ENCODE measurements around the gene LAMTOR1. TPM values are rescaled to one million over a fixed set of nuclear protein-coding genes. Genes with fewer than 3 reads are reported as not detected.

Gene LAMTOR1
- total RNA-seq, 2 experiments from 2014 or later = 61.8 to 64.1 TPM

DNA sequence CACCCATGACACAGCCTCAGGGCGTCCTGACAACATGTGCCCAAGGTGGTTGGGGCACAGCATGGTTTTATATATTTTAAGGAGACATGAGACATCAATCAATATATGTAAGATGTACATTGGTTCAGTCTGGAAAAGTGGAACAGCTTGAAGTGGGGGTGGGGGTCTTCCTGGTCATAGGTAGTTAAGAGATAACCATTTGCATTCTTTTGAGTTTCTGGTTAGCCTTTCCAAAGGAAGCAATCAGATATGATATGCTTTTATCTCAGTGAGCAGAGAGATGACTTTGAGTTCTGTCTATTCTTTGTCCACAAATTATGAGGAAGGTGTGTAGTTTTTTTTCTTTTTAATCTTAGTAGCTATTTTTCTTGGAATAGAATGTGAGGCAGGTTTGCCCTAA is 19.5 kb upstream of the LAMTOR1 start:
- no peaks in the 10 kb centered on the region for H3K79me2 ChIP-seq (ENCODE audit: insufficient read depth, low read depth, low read length)
- CTCF ChIA-PET (ENCODE audit: unreplicated experiment) = no interaction called here
- intact Hi-C loops (cut with micrococcal nuclease; ENCODE audit: unreplicated experiment) = no loop called here
- no peaks in the 10 kb centered on the region for H4K20me1 ChIP-seq (ENCODE audit: insufficient read depth, low read length)
- no peak overlapping the region for H2AFZ ChIP-seq (ENCODE audit: low read length)
- no peak for DNase-seq (ENCODE audit: low spot score)
- H3K27ac ChIP-seq (ENCODE audit: low read depth, low read length, poor library complexity, severe bottlenecking) = no peak overlapping the region
- no peaks in the 10 kb centered on the region for H3K36me3 ChIP-seq (ENCODE audit: insufficient read depth, low read length)
- no peak overlapping the region for H3K4me3 ChIP-seq (ENCODE audit: low read depth, low read length, poor library complexity, severe bottlenecking)
- no peaks in the 10 kb centered on the region for H3K4me1 ChIP-seq (ENCODE audit: insufficient read depth, low read length, poor library complexity, severe bottlenecking)
- H3K9me3 ChIP-seq (ENCODE audit: low read length) = peaks cover 20% of the 10 kb centered on the region
- POLR2A ChIA-PET = no interaction called here
- TF ChIP-seq, protein P1, sequence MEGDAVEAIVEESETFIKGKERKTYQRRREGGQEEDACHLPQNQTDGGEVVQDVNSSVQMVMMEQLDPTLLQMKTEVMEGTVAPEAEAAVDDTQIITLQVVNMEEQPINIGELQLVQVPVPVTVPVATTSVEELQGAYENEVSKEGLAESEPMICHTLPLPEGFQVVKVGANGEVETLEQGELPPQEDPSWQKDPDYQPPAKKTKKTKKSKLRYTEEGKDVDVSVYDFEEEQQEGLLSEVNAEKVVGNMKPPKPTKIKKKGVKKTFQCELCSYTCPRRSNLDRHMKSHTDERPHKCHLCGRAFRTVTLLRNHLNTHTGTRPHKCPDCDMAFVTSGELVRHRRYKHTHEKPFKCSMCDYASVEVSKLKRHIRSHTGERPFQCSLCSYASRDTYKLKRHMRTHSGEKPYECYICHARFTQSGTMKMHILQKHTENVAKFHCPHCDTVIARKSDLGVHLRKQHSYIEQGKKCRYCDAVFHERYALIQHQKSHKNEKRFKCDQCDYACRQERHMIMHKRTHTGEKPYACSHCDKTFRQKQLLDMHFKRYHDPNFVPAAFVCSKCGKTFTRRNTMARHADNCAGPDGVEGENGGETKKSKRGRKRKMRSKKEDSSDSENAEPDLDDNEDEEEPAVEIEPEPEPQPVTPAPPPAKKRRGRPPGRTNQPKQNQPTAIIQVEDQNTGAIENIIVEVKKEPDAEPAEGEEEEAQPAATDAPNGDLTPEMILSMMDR (conservative IDR thresholded peaks at IDR 0.05; ENCODE audit: low read length) = no peak
- TF ChIP-seq EZH2phosphoT487 (IDR thresholded peaks at IDR 0.05; ENCODE audit: borderline replicate concordance, low read depth, low read length) = no peak
- no peak overlapping the region for H3K4me2 ChIP-seq (ENCODE audit: low read length)
- BruUV-seq (replicated peaks) = no TSS peak
- no peaks in the 10 kb centered on the region for H3K9me2 ChIP-seq (ENCODE audit: insufficient read depth, low read length)

DNA sequence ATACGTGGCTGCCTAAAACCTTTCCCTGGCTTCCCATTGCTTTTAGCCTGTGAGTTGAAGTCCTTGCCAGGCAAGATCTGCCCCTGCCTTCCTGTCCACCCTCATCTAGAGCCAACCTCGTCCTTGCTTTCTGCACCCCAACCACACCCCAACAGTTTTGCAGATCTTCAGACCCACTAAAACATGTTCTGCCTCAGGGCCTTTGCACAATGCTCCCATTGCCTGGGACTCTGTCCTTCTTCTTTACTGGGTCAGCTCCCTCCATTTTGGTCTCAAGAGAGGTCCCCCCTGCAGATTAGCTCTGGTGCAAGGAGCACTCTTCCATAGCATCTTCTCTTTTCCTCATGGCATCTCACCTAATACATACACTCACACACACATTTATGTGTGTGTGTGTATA is 17.8 kb upstream of the LAMTOR1 start:
- POLR2A ChIA-PET = no interaction called here
- no peak overlapping the region for H3K27ac ChIP-seq (ENCODE audit: low read depth, low read length, poor library complexity, severe bottlenecking)
- no peak for DNase-seq (ENCODE audit: low spot score)
- H3K4me3 ChIP-seq (ENCODE audit: low read depth, low read length, poor library complexity, severe bottlenecking) = no peak overlapping the region
- TF ChIP-seq, protein P1 (conservative IDR thresholded peaks at IDR 0.05; ENCODE audit: low read length) = no peak
- no peak for TF ChIP-seq EZH2phosphoT487 (IDR thresholded peaks at IDR 0.05; ENCODE audit: borderline replicate concordance, low read depth, low read length)
- H3K9me3 ChIP-seq (ENCODE audit: low read length) = 0 out of 2 replicates have a peak, but pooled peaks cover 6% of the 10 kb centered on the region
- H3K36me3 ChIP-seq (ENCODE audit: insufficient read depth, low read length) = no peaks in the 10 kb centered on the region
- CTCF ChIA-PET (ENCODE audit: unreplicated experiment) = no interaction called here
- H4K20me1 ChIP-seq (ENCODE audit: insufficient read depth, low read length) = no peaks in the 10 kb centered on the region
- no peaks in the 10 kb centered on the region for H3K79me2 ChIP-seq (ENCODE audit: insufficient read depth, low read depth, low read length)
- intact Hi-C loops (cut with micrococcal nuclease; ENCODE audit: unreplicated experiment) = no loop called here
- H3K9me2 ChIP-seq (ENCODE audit: insufficient read depth, low read length) = no peaks in the 10 kb centered on the region
- no peak overlapping the region for H3K4me2 ChIP-seq (ENCODE audit: low read length)
- no TSS peak for BruUV-seq (replicated peaks)
- H2AFZ ChIP-seq (ENCODE audit: low read length) = no peak overlapping the region
- H3K4me1 ChIP-seq (ENCODE audit: insufficient read depth, low read length, poor library complexity, severe bottlenecking) = no peaks in the 10 kb centered on the region

DNA sequence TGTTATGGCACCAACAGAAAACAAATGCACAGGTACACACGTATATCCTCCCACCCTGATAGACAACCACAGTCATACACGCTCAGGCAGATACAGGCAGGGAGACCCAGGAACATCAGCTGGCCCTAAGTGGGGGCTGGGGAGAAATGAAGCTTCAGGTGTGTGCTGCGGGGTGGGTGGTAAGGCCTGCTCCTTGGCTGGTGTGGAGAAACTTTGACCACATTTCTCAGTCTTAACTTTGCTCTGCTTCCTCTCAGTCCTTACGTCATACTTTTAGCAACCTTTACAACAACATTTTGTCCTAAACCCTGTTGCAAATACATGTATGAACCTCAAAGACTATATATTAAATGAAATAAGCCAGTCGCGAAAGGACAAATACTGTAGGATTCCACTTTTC is 16.1 kb upstream of the LAMTOR1 start:
- H2AFZ ChIP-seq (ENCODE audit: low read length) = no peak overlapping the region
- H3K9me3 ChIP-seq (ENCODE audit: low read length) = no peaks in the 10 kb centered on the region
- H4K20me1 ChIP-seq (ENCODE audit: insufficient read depth, low read length) = no peaks in the 10 kb centered on the region
- no peaks in the 10 kb centered on the region for H3K36me3 ChIP-seq (ENCODE audit: insufficient read depth, low read length)
- H3K27ac ChIP-seq (ENCODE audit: low read depth, low read length, poor library complexity, severe bottlenecking) = no peak overlapping the region
- H3K79me2 ChIP-seq (ENCODE audit: insufficient read depth, low read depth, low read length) = no peaks in the 10 kb centered on the region
- TF ChIP-seq, protein P1 (conservative IDR thresholded peaks at IDR 0.05; ENCODE audit: low read length) = no peak
- no peak for TF ChIP-seq EZH2phosphoT487 (IDR thresholded peaks at IDR 0.05; ENCODE audit: borderline replicate concordance, low read depth, low read length)
- no peak for DNase-seq (ENCODE audit: low spot score)
- ChIA-PET CTCF (ENCODE audit: unreplicated experiment) (no interaction called here), POLR2A (interaction anchor here (0.6 to 0.8 kb wide), 2 partner anchors 126 to 722 kb away, joined by 3 to 7 read pairs; no protein-coding TSS in a partner anchor)
- no peak overlapping the region for H3K4me3 ChIP-seq (ENCODE audit: low read depth, low read length, poor library complexity, severe bottlenecking)
- BruUV-seq (replicated peaks) = no TSS peak
- no peaks in the 10 kb centered on the region for H3K9me2 ChIP-seq (ENCODE audit: insufficient read depth, low read length)
- no peak overlapping the region for H3K4me2 ChIP-seq (ENCODE audit: low read length)
- intact Hi-C loops (cut with micrococcal nuclease; ENCODE audit: unreplicated experiment) = no loop called here
- H3K4me1 ChIP-seq (ENCODE audit: insufficient read depth, low read length, poor library complexity, severe bottlenecking) = no peaks in the 10 kb centered on the region
